Mesothelial cell of epicardium (in vitro differentiated cells): ENCODE data around the gene OARD1. TPM values are rescaled to one million over a fixed set of nuclear protein-coding genes. Genes with fewer than 3 reads are reported as not detected.

ENCODE experiments used
- DNase-seq, 2 experiments: peaks; one replicate each; pipeline ENCODE4 v3.0.0; 2021; ENCODE audit warnings: low spot score in 2 of 2; ENCODE audit not compliant: unreplicated experiment in 2 of 2
- H3K27ac Mint-ChIP-seq: 2 replicates; pipeline ENCODE4 v1.8.0; 2021; ENCODE audit warnings: mixed read lengths
- H3K27me3 Mint-ChIP-seq: 2 replicates; pipeline ENCODE4 v1.8.0; 2021; ENCODE audit warnings: low read depth, mixed read lengths
- H3K36me3 Mint-ChIP-seq: 2 replicates; pipeline ENCODE4 v1.8.0; 2021; ENCODE audit warnings: mixed read lengths
- H3K4me1 Mint-ChIP-seq: 2 replicates; pipeline ENCODE4 v1.8.0; 2021; ENCODE audit warnings: mixed read lengths
- H3K4me3 Mint-ChIP-seq: 2 replicates; pipeline ENCODE4 v1.8.0; 2021; ENCODE audit warnings: mild to moderate bottlenecking, moderate library complexity, mixed read lengths
- H3K9me3 Mint-ChIP-seq: 2 replicates; pipeline ENCODE4 v1.8.0; 2021; ENCODE audit warnings: mixed read lengths
- CTCF ChIP-seq: fragments of 200-600 bp; sonication (generic); IDR thresholded peaks from one replicate; pipeline ENCODE4 v1.5.0; 2021; ENCODE audit warnings: antibody characterized with exemption; ENCODE audit not compliant: unreplicated experiment
- total RNA-seq: library from RNA; stranded (reverse); gene quantifications from 3 replicates; pipeline ENCODE4 v1.2.1, GENCODE V29; 2021

OARD1 gene
- total RNA-seq, 1 donor from 2014 or later: 26.8 TPM

- no peak overlapping the region for H3K27ac Mint-ChIP-seq
- H3K4me3 Mint-ChIP-seq: no peak overlapping the region
- H3K36me3 Mint-ChIP-seq: no peaks in the 10 kb centered on the region
- H3K9me3 Mint-ChIP-seq: no peaks in the 10 kb centered on the region
- no peak for DNase-seq
- no peaks in the 10 kb centered on the region for H3K27me3 Mint-ChIP-seq
- TF ChIP-seq CTCF: no peak
- peaks cover 28% of the 10 kb centered on the region for H3K4me1 Mint-ChIP-seq
Measured at GRCh38 chr6:41047306-41047705, 24.9 kb downstream of the OARD1 start.

- Mint-ChIP-seq H3K27me3 (no peaks in the 10 kb centered on the region), H3K36me3 (no peaks in the 10 kb centered on the region), H3K9me3 (no peaks in the 10 kb centered on the region), H3K4me3 (no peak overlapping the region), H3K27ac (no peak overlapping the region), H3K4me1 (peaks cover 23% of the 10 kb centered on the region)
- no peak for TF ChIP-seq CTCF
- DNase-seq: no peak
Measured at GRCh38 chr6:41046084-41046483, 26.1 kb downstream of the OARD1 start.

DNA sequence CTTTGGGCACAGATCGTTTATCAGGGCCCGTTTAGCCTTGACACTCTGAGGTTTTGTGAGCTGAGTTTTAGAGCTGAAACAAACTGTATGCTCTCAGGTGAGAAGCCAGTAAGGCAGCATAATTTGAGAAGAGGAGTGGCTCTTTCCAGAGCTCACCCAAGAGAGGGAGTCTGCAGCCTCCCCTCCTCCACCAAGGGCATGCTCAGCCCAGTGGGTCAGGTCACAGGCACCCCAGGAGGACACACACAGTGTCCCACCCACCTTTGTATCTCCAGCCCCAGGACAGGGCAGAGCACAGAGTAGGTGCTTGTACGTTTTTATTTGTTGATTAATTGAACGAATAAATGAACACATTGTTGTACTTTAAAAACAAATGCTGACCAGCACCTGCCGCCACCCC lies 26.5 kb downstream of the OARD1 start:
- no peak for DNase-seq
- no peaks in the 10 kb centered on the region for H3K27me3 Mint-ChIP-seq
- H3K4me1 Mint-ChIP-seq: peaks cover 21% of the 10 kb centered on the region
- no peak overlapping the region for H3K27ac Mint-ChIP-seq
- no peaks in the 10 kb centered on the region for H3K9me3 Mint-ChIP-seq
- H3K36me3 Mint-ChIP-seq: no peaks in the 10 kb centered on the region
- TF ChIP-seq CTCF: no peak
- H3K4me3 Mint-ChIP-seq: no peak overlapping the region

GRCh38 chr6:41043151-41043550 lies 29.0 kb downstream of the OARD1 start:
- Mint-ChIP-seq H3K9me3 (no peaks in the 10 kb centered on the region), H3K4me3 (no peak overlapping the region), H3K27ac (no peak overlapping the region), H3K4me1 (no peaks in the 10 kb centered on the region), H3K36me3 (no peaks in the 10 kb centered on the region), H3K27me3 (no peaks in the 10 kb centered on the region)
- no peak for TF ChIP-seq CTCF
- no peak for DNase-seq

DNA sequence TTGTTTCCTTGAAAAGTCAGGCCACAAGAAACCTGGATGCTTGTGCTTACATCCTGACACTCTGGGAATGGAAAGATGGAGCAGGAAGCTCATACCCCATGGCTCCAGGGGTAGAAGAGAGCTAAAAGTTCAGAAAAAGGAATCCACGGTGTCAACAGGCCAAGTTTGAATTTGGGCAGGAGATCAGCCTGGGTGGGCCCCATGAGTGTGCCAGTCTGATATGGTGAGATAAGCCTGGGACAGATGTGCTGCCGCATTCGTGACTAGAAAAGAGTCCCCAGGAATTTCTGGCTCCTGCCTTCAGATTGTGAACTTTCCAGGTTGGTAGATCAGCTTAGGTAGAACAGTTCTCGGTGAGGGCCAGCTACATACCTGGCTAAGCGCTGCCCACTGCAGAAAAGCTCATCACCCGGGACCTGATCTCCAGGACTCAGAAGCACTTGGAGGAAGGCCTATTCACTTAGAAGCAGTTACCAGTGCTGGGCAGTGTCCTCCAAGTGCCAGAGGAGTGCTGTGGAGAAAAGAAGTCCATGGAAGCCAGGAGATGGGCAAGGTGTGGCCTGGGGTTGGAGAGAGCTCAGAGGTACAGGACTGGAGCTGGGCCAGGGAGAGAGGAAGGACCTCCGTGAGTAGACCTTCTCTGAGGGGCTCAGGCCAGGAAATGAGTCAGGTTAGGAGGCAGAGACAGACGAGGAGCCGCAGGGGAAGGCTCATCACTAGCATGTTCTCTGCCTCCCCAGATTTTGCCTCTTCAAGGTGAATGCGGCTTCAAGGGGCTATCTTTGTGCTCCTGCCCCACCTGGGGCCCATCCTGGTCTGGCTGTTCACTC lies 29.7 kb downstream of the OARD1 start, which contains the start of gene TSPO2:
TSS of gene TSPO2 (plus strand) at position 242 of the 830 bp plus-strand sequence. CDS start at position 761, 519 bp downstream.
- no peak for TF ChIP-seq CTCF
- Mint-ChIP-seq H3K4me1 (no peaks in the 10 kb centered on the region), H3K36me3 (no peaks in the 10 kb centered on the region), H3K27me3 (no peaks in the 10 kb centered on the region), H3K4me3 (no peak within 1 kb of the TSS), H3K9me3 (no peaks in the 10 kb centered on the region), H3K27ac (no peak within 1 kb of the TSS)
- no peak for DNase-seq
